Neural cell (in vitro differentiated cells): ENCODE measurements around the gene DDHD1.

ENCODE experiments used
- EZH2 ChIP-seq: fragments of 200-600, 300-800 bp; shearing (Covaris generic), sonication (generic); IDR thresholded peaks from 2 replicates; pipeline ENCODE4 v1.6.1; 2014; ENCODE audit warnings: antibody characterized with exemption, low read length, borderline replicate concordance, mild to moderate bottlenecking; ENCODE audit not compliant: insufficient read depth, poor library complexity, severe bottlenecking
- MXI1 ChIP-seq: fragments of 450-650 bp; conservative IDR thresholded peaks from 2 replicates; pipeline ENCODE4 v1.6.1; 2014; ENCODE audit warnings: antibody characterized with exemption, mild to moderate bottlenecking; ENCODE audit not compliant: poor library complexity, severe bottlenecking
- SMC3 ChIP-seq: fragments of 450-650 bp; conservative IDR thresholded peaks from 2 replicates; pipeline ENCODE4 v1.6.1; 2014; ENCODE audit warnings: antibody characterized with exemption, mild to moderate bottlenecking, moderate library complexity; ENCODE audit not compliant: poor library complexity

- TF ChIP-seq SMC3 (no peak), MXI1 (no peak), EZH2 (no peak)
Observed at GRCh38 chr14:53032838-53033390, 120.2 kb downstream of the DDHD1 start.
